Activated T-helper 1 cell treated with anti-CD3 and anti-CD28 coated beads, Interleukin-12 subunit alpha, Interleukin-12 subunit beta, Interleukin-2, Interleukin-4 antibody, amounts not matched to agents 30 ng/mL and 10 ng/mL and 1 ng/mL, durations not matched to agents 14 hours and 24 hours and 36 hours (primary cell): ENCODE results near the gene MED7. TPM values are rescaled to one million over a fixed set of nuclear protein-coding genes. Genes with fewer than 3 reads are reported as not detected.

Experiments used
- DNase-seq: peaks from one replicate; pipeline ENCODE4 v3.0.0; 2021; ENCODE audit warnings: low spot score
- H3K27ac Mint-ChIP-seq: one replicate; pipeline ENCODE4 v1.8.0; 2021; ENCODE audit warnings: mild to moderate bottlenecking, mixed read lengths
- H3K27me3 Mint-ChIP-seq: one replicate; pipeline ENCODE4 v1.8.0; 2022; ENCODE audit warnings: mild to moderate bottlenecking, moderate library complexity, mixed read lengths; ENCODE audit not compliant: insufficient read depth
- H3K36me3 Mint-ChIP-seq: one replicate; pipeline ENCODE4 v1.8.0; 2021; ENCODE audit warnings: low read depth, mixed read lengths
- H3K4me1 Mint-ChIP-seq: one replicate; pipeline ENCODE4 v1.8.0; 2021; ENCODE audit warnings: low read depth, mixed read lengths
- H3K4me3 Mint-ChIP-seq: one replicate; pipeline ENCODE4 v1.8.0; 2021; ENCODE audit warnings: mild to moderate bottlenecking, moderate library complexity, mixed read lengths
- H3K9me3 Mint-ChIP-seq: one replicate; pipeline ENCODE4 v1.8.0; 2021; ENCODE audit warnings: mixed read lengths
- intact Hi-C: fragments of 100-400 bp; cut with micrococcal nuclease; formaldehyde crosslinking; loops from one replicate; pipeline ENCODE4 v1.15.1; 2024
- total RNA-seq: library from RNA; stranded (reverse); gene quantifications from 2 replicates; pipeline ENCODE4 v1.2.3, GENCODE V29; 2022

The MED7 gene
- total RNA-seq, 1 donor from 2014 or later: 15.5 TPM

DNA sequence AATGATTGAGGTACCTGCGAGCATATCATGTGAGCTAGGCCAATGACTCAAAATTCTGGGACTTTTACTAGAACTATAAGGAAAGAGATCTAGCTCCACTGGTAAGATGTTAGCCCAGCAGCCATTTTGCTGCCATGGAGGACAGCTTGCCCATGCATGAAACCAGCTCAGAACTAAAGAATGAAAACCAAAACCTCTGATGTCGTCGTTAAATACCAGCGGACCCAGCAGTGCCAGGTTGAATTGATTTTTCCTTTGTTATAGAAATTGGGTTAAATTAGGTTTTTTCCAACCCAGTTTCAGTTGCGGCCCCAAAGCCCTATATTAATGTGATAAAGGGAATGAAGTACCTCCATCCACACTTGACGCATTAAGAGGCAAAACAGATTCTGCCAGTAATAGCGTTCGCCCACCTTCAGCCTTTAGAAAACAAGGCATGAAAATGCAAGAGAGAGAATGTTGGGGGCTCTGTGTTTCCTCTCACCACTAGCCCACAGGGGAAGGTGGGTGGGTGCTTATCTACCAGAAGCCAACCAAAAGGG is 32.5 kb upstream of the MED7 start:
- peaks cover 31% of the 10 kb centered on the region for H3K9me3 Mint-ChIP-seq
- peak overlapping the region; percentile 82 for H3K27ac Mint-ChIP-seq
- DNase-seq: no peak
- H3K4me3 Mint-ChIP-seq: peak overlapping the region; percentile 34
- peaks cover 79% of the 10 kb centered on the region for H3K4me1 Mint-ChIP-seq
- H3K36me3 Mint-ChIP-seq: peaks cover 13% of the 10 kb centered on the region
- no peaks in the 10 kb centered on the region for H3K27me3 Mint-ChIP-seq
- intact Hi-C loops: loop anchor here (10.0 kb wide), 1 partner anchor 290 kb away; the partner anchor contains the start of gene NIPAL4

DNA sequence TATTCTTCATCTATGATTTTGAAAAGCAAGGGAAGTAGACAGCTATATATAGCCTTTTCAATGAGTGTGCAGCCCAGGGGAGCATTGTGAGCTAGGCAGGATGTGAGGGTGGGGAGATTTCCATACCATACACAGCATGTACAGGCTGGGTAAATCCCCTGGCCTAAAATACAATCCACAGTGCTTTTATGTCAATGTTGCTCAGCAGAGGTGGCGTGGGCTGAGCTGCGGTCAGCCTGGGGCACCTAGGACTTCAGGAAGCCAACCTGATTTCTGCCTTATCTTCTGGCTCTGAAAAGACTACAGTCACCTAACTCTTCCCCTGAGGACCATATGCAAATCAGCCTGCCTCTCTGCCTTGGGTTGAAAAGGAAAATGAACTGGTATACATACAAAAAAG is 29.7 kb upstream of the MED7 start:
- peak overlapping the region; percentile 68 for H3K4me3 Mint-ChIP-seq

DNA sequence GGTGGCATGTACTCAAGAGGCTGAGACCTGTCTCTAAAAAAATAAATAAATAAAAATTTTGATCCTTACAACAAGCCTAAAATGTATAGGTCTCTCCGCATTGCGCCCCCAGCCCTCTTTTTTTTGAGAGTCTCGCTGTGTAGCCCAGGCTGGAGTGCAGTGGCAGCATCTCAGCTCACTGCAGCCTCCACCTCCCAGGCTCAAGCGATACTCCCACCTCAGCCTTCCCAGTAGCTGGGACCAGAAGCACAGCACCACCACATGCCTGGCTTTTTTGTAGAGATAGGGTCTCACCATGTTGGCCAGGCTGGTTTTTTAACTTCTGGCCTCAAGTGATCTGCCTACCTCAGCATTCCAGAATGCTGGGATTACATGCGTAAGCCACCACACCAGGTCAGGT is 25.6 kb upstream of the MED7 start:
- peaks cover 10% of the 10 kb centered on the region for H3K9me3 Mint-ChIP-seq
- no peak overlapping the region for H3K4me3 Mint-ChIP-seq

More for the DNA sequence above, 29.7 kb upstream of the MED7 start:
- Mint-ChIP-seq H3K27me3 (no peaks in the 10 kb centered on the region), H3K4me1 (peaks cover 78% of the 10 kb centered on the region), H3K9me3 (peaks cover 21% of the 10 kb centered on the region), H3K36me3 (peaks cover 8% of the 10 kb centered on the region), H3K27ac (peak overlapping the region; percentile 91)
- intact Hi-C loops: loop anchor here (1.0 to 10.0 kb wide), 11 partner anchors 8 to 770 kb away; partner anchors contain the start of genes HAVCR2, ITK and NIPAL4
- peak; percentile 84 for DNase-seq

DNA sequence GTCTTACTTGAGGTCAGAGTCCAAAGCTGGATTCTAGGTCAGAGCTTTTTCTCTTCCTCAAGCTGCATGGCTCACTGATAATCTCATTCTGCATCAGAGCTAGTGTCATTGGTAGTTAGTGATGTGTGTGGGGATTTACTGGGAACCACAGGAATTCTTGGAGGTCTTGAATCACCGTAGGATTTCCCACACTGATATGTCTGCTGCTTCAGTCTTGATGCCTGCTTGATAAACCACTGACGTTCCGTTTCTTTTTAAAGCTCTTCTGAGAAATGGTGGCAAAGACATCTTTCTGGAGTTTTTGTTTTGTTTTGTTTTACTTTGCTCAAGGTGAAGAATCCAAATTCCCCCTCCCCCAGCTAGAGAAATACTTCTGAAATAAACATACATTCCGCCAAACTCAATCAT is 24.6 kb upstream of the MED7 start:
- Mint-ChIP-seq H3K36me3 (peaks cover 5% of the 10 kb centered on the region), H3K27ac (peak overlapping the region; percentile 85), H3K27me3 (no peaks in the 10 kb centered on the region), H3K9me3 (peaks cover 10% of the 10 kb centered on the region), H3K4me1 (peaks cover 72% of the 10 kb centered on the region), H3K4me3 (peak overlapping the region; percentile 47)
- DNase-seq: no peak
- intact Hi-C loops: loop anchor here (1.0 to 2.0 kb wide), 2 partner anchors 8 to 14 kb away; partner anchors contain the start of gene ITK

More for the DNA sequence above, 25.6 kb upstream of the MED7 start:
- Mint-ChIP-seq H3K4me1 (peaks cover 82% of the 10 kb centered on the region), H3K27me3 (no peaks in the 10 kb centered on the region), H3K36me3 (peaks cover 5% of the 10 kb centered on the region), H3K27ac (peak overlapping the region; percentile 50)
- DNase-seq: no peak
- intact Hi-C loops: no loop called here

DNA sequence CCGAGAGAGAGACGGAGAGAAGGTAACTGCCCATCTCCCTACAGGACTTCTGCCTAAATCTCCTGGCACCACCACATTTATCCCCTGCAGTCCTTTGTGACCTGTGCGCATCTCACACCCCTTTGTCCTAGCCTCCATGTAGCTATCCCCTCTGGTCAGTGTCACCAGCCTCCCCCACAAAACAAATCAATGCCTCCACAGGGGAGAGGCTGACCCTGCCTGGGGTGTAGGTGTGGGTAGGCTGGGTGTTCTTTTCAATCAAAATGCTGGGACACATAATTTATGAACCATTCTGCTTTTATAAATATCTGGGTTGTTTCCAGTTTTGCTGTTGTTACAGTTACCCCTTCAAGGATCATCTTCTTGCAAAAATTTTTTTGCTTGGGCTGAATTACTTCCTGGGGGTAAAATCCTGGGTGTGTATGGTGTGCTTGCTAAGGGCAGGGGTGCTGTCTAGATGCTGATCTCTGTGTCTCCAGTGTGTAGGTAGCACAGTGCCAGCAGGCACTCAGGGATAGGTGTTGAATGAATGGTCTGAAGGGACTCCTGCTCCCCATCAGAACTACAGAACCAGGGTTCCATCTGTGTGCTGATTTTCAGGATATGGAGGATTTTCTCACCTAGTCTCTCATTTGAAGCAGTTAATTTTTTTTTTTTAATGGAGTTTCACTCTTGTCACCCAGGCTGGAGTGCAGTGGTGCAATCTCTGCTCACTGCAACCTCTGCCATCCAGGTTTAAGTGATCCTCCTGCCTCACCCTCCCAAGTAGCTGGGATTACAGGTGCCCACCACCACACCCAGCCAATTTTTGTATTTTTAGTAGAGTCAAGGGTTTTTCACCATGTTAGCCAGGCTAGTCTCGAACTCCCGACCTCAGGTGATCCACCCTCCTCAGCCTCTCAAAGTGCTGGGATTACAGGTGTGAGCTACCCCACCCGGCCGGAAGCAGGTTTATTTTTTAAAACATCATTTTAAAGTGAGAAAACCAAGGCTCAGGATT is 23.8 kb upstream of the MED7 start, which contains the start of gene GARIN3:
Gene GARIN3 (minus strand): TSS at position 51 of the 1,000 bp plus-strand sequence. CDS start 96 bp downstream, outside the sequence.
- Mint-ChIP-seq H3K36me3 (peaks cover 5% of the 10 kb centered on the region), H3K9me3 (peaks cover 10% of the 10 kb centered on the region), H3K4me1 (peaks cover 69% of the 10 kb centered on the region), H3K27me3 (no peaks in the 10 kb centered on the region), H3K4me3 (peak within 1 kb of the TSS; percentile 47), H3K27ac (peak within 1 kb of the TSS; percentile 85)
- no peak for DNase-seq
- intact Hi-C loops: loop anchor here (1.0 to 2.0 kb wide), 2 partner anchors 7 to 14 kb away; partner anchors contain the start of gene ITK

DNA sequence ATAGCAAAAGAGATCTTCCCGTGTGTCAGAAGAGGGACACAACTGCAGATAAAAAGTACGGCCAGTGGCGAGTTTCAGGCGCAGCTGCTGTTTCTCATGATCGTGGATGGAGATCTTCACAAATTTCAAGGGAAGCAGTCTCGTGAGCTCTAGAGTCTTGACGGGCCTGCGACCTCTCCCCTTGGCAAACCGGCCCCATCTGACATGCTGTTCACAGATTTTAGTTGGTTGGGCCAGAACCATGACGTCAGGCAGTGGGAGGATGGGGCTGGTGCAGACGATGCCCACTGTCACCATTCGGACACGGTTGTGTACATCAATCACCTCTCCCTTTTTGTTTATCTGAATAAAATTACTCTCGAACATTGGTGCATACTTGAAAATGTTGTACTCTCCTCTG is 23.0 kb upstream of the MED7 start:
- H3K9me3 Mint-ChIP-seq: peaks cover 5% of the 10 kb centered on the region
- intact Hi-C loops: loop anchor here (2.0 kb wide), 1 partner anchor 15 kb away; the partner anchor contains the start of gene ITK
- no peak overlapping the region for H3K27ac Mint-ChIP-seq
- peaks cover under 1% of the 10 kb centered on the region for H3K36me3 Mint-ChIP-seq
- no peak for DNase-seq
- H3K4me1 Mint-ChIP-seq: peaks cover 69% of the 10 kb centered on the region
- no peaks in the 10 kb centered on the region for H3K27me3 Mint-ChIP-seq
- no peak overlapping the region for H3K4me3 Mint-ChIP-seq

DNA sequence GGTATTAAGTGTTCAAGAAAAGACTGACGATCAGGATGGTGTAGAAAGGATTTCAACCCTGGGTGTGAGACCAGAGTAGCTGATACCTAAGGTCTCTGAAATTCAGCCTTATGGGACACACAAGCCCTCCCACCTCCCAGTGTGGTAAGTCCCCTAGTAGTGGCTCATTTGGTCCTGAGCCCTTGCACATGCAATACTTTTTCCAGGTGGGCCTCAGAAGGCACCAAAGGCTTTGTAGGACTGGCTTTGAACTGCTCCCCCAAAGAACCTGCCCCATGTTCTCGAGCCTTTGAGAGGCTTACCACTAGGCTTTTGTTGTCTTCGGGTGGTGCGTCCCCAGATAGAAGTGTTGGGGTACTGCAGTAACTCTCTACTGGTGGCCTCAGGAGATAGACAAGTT is 22.6 kb upstream of the MED7 start:
- Mint-ChIP-seq H3K27ac (no peak overlapping the region), H3K27me3 (no peaks in the 10 kb centered on the region), H3K9me3 (peaks cover under 1% of the 10 kb centered on the region), H3K4me1 (peaks cover 66% of the 10 kb centered on the region), H3K36me3 (no peaks in the 10 kb centered on the region), H3K4me3 (no peak overlapping the region)
- no peak for DNase-seq
- intact Hi-C loops: no loop called here

DNA sequence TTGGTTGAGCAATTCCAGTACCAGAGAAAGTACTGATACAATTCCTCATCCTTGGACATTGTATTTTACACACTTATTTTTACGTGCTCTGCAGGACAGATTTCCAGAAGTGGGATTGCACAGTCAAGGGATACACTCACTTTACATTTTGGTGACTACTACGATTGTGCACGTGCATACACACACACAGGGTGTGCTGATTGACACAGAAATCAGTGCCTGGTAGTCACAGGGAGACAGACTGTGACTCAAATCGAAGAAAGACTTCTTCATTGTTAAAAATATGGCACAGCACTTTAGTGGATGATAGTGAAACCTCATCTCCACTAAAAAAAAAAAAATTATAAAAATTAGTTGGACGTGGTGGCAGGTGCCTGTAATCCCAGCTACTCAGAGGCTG is 21.9 kb upstream of the MED7 start:
- DNase-seq: no peak
- Mint-ChIP-seq H3K27me3 (no peaks in the 10 kb centered on the region), H3K36me3 (no peaks in the 10 kb centered on the region), H3K9me3 (no peaks in the 10 kb centered on the region), H3K4me3 (no peak overlapping the region), H3K27ac (no peak overlapping the region), H3K4me1 (peaks cover 67% of the 10 kb centered on the region)
- intact Hi-C loops: no loop called here

DNA sequence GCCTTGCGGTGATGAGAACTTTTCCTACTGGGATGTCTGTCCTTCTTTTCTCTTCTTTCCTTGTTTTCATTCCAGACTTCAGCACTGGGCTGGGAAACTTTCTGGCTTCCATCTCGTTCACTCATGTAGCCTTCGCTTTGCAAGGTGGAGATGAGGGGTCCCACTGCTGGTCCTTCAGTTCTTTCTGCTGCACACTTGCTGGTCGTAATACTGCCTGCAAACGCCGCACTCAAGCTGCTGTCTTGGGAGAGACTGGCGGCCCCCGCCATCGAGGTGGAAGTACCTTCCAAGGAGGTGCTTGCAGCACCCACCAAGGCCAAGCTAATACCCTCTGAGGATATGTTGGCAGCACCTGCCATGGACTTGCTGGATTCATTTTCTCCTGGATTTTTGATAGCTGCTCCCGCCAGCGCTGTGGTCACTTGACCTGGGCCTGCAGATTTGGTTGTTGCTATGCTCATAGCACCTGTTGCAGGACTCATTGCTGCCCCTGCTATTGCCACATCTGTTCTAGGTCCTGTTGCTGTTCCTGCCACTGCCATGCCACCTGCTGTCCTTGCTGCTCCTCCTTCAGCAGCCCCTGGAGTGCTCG is 20.4 kb upstream of the MED7 start:
- Mint-ChIP-seq H3K4me3 (no peak overlapping the region), H3K9me3 (no peaks in the 10 kb centered on the region), H3K4me1 (peaks cover 65% of the 10 kb centered on the region), H3K27ac (no peak overlapping the region), H3K27me3 (no peaks in the 10 kb centered on the region), H3K36me3 (peaks cover 2% of the 10 kb centered on the region)
- intact Hi-C loops: no loop called here
- no peak for DNase-seq

DNA sequence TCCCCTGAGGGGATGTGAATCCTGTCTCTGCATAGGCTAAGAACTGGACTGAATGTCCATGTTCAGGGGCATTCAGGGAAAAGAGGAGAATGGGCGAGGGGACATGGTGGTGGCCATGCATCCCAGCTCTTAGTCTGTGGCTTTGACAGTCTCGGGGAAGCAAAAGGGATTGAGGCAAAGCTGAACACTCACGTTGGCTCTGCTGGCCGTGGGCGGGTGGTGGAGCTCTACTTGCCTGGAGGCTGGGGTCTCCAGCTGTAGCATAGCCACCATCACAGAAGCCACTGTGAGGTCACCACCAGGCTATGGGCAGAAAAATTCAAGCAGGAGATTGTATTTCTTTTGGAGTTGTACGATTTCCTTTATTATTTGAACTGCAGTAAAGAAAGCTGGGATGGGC is 19.3 kb upstream of the MED7 start:
- no peaks in the 10 kb centered on the region for H3K27me3 Mint-ChIP-seq
- no peak for DNase-seq
- H3K27ac Mint-ChIP-seq: no peak overlapping the region

DNA sequence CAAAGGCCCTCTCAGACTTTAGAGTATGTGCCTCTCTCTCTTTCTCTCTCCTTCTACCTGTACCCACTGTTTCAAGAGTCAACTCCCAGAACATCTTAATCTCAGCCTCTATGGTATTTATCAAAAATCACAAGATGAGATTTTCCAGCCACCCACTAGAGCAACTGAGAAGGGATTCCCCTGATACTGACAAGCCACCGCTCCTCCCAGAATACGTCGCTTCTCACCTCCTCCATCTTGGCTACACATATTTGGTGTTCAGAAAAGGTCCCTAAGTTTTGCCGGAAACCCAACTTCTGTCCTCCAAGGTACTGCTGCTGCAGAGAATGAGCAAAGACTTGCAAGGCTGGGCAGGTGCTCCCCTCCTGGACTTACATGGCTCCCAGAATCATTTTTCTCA is 17.3 kb upstream of the MED7 start:
- Mint-ChIP-seq H3K4me3 (peak overlapping the region; percentile 49), H3K27me3 (no peaks in the 10 kb centered on the region), H3K36me3 (peaks cover 2% of the 10 kb centered on the region), H3K9me3 (no peaks in the 10 kb centered on the region), H3K4me1 (peaks cover 60% of the 10 kb centered on the region), H3K27ac (peak overlapping the region; percentile 88)
- no peak for DNase-seq
- intact Hi-C loops: no loop called here

More for the DNA sequence above, 19.3 kb upstream of the MED7 start:
- Mint-ChIP-seq H3K9me3 (no peaks in the 10 kb centered on the region), H3K36me3 (peaks cover 2% of the 10 kb centered on the region), H3K4me1 (peaks cover 60% of the 10 kb centered on the region), H3K4me3 (no peak overlapping the region)
- intact Hi-C loops: no loop called here

DNA sequence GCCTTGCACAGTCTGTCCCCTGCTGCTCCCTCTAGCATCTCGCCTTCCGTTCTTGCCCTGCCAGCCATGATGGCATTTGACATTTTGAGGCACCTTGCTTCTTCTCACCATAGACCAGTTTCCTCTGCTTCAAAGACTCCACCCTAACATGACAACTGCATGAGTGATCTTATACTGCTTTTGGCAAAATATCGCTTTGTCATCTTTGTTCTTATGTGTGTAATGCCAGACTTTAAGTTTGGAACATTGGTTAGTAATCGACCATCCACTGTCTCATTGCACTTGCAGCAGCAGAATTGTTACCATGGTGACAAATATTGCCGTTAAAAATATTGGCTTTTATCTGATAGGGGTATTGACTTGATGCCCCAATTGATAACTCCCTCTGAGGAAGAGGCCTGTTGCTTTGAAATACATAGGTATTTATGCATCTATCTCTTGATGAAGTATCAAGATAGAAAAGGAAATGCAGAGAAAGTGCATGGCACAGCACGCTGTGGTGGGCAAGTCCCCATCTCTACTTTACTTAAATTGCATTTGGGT is 16.6 kb upstream of the MED7 start:
- H3K9me3 Mint-ChIP-seq: no peaks in the 10 kb centered on the region
- H3K4me1 Mint-ChIP-seq: peaks cover 64% of the 10 kb centered on the region
- intact Hi-C loops: loop anchor here (1.0 kb wide), 2 partner anchors 8 to 13 kb away; no protein-coding TSS in a partner anchor
- H3K4me3 Mint-ChIP-seq: peak overlapping the region; percentile 49
- H3K27me3 Mint-ChIP-seq: no peaks in the 10 kb centered on the region
- peak overlapping the region; percentile 86 for H3K27ac Mint-ChIP-seq
- no peak for DNase-seq
- H3K36me3 Mint-ChIP-seq: peaks cover 2% of the 10 kb centered on the region
